ENCODE measurements around the gene VPS72. TPM values are rescaled to one million over a fixed set of nuclear protein-coding genes. Genes with fewer than 3 reads are reported as not detected.

VPS72 gene
- polyA plus RNA-seq, 1 donor (not counting 4 experiments of a cell fraction or from before 2014, with no cell fraction given), result 69.9 TPM

- peaks cover 18% of the 10 kb centered on the region for H3K79me2 ChIP-seq (ENCODE audit: control insufficient read depth, insufficient read depth, low read length)
- TF ChIP-seq CTCF (optimal IDR thresholded peaks at IDR 0.05 in 1 of 3, IDR thresholded peaks at IDR 0.05 in 1 of 3, conservative IDR thresholded peaks at IDR 0.05 in 1 of 3; ENCODE audit: extremely low read depth in 1 of 3, insufficient read depth in 2 of 3, low read length in 3 of 3) (no peak), EZH2 (IDR thresholded peaks at IDR 0.05; ENCODE audit: low read length) (no peak)
- DNase-seq (ENCODE audit: low read depth, low spot score) (no peak), FAIRE-seq (peak; percentile 52)
- H2AFZ ChIP-seq (ENCODE audit: control insufficient read depth, low read length), result peak overlapping the region; percentile 88
- no peaks in the 10 kb centered on the region for H3K27me3 ChIP-seq (ENCODE audit: control insufficient read depth, extremely low read depth, insufficient read depth, low read length)
- H3K4me2 ChIP-seq (ENCODE audit: control insufficient read depth, extremely low read depth, insufficient read depth, low read depth, low read length), result peak overlapping the region; percentile 96
- peak overlapping the region; percentile 55 for H3K27ac ChIP-seq (ENCODE audit: control insufficient read depth, insufficient read depth, low read length)
- H3K4me3 ChIP-seq (ENCODE audit: control insufficient read depth in 2 of 3, extremely low read depth in 1 of 3, insufficient read depth in 2 of 3, low read depth in 1 of 3, low read length in 3 of 3), result peak overlapping the region; percentile 65 to 94 (median 68)
- H3K36me3 ChIP-seq (ENCODE audit: control insufficient read depth in 2 of 2, extremely low read depth in 1 of 2, insufficient read depth in 2 of 2, low read length in 2 of 2), result peaks cover 3 to 15% of the 10 kb centered on the region in 2 experiments
- H4K20me1 ChIP-seq (ENCODE audit: control insufficient read depth, extremely low read depth, insufficient read depth, low read length), result no peaks in the 10 kb centered on the region
- peak overlapping the region; percentile 88 for H3K9ac ChIP-seq (ENCODE audit: control insufficient read depth, extremely low read depth, insufficient read depth, low read length)
- peaks cover 12% of the 10 kb centered on the region for H3K4me1 ChIP-seq (ENCODE audit: control insufficient read depth, extremely low read depth, insufficient read depth, low read length)
- H3K9me3 ChIP-seq (ENCODE audit: control insufficient read depth, low read depth, low read length), result no peaks in the 10 kb centered on the region
- H3K9me1 ChIP-seq (ENCODE audit: control insufficient read depth, extremely low read depth, insufficient read depth, low read length), result peaks cover 2% of the 10 kb centered on the region
- dilution Hi-C loops (cut with MboI; ENCODE audit: extremely low pct_ligation_motif_present, low sequenced_read_pairs), result no loop called here
Observed at GRCh38 chr1:151165281-151165737, 24.7 kb downstream of the VPS72 start.

DNA sequence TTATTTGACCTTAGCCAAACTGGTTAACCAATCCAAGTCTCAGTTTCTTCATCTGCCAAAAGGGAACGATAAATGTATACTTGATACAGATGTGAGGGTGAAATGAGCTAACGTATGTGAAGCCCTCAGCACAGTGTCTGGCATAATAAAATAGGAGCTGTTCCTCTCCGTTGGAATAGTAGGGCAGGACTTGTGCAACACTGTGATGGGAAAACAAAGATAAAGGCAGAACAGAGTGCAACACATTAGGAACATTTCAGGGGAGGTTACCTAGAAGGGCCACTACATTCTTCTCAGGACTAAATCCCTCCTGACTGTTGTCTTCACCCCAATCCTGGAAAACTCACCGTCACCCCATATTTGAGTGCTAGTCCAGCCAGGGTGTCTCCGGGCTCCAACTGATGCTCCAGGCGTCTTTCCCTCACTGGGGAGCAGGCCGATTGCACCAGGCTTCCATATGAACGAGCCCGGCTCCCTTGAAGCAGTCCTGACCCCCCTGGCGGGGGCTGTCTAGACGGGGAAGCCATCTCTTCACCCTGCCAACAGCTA is 25.2 kb downstream of the VPS72 start:
- Histone ChIP-seq H3K9me3 (ENCODE audit: control insufficient read depth, low read depth, low read length) (no peaks in the 10 kb centered on the region), H3K36me3 (ENCODE audit: control insufficient read depth in 2 of 2, extremely low read depth in 1 of 2, insufficient read depth in 2 of 2, low read length in 2 of 2) (peaks cover 3 to 16% of the 10 kb centered on the region in 2 experiments), H3K27me3 (ENCODE audit: control insufficient read depth, extremely low read depth, insufficient read depth, low read length) (no peaks in the 10 kb centered on the region), H3K4me1 (ENCODE audit: control insufficient read depth, extremely low read depth, insufficient read depth, low read length) (peaks cover 12% of the 10 kb centered on the region), H3K4me2 (ENCODE audit: control insufficient read depth, extremely low read depth, insufficient read depth, low read depth, low read length) (peak overlapping the region; percentile 96), H3K9me1 (ENCODE audit: control insufficient read depth, extremely low read depth, insufficient read depth, low read length) (peaks cover 2% of the 10 kb centered on the region), H2AFZ (ENCODE audit: control insufficient read depth, low read length) (peak overlapping the region; percentile 88), H3K9ac (ENCODE audit: control insufficient read depth, extremely low read depth, insufficient read depth, low read length) (peak overlapping the region; percentile 88), H3K27ac (ENCODE audit: control insufficient read depth, insufficient read depth, low read length) (peak overlapping the region; percentile 55), H4K20me1 (ENCODE audit: control insufficient read depth, extremely low read depth, insufficient read depth, low read length) (no peaks in the 10 kb centered on the region), H3K4me3 (ENCODE audit: control insufficient read depth in 2 of 3, extremely low read depth in 1 of 3, insufficient read depth in 2 of 3, low read depth in 1 of 3, low read length in 3 of 3) (peak overlapping the region; percentile 65 to 94 (median 68)), H3K79me2 (ENCODE audit: control insufficient read depth, insufficient read depth, low read length) (peaks cover 18% of the 10 kb centered on the region)
- dilution Hi-C loops (cut with MboI; ENCODE audit: extremely low pct_ligation_motif_present, low sequenced_read_pairs), result no loop called here
- FAIRE-seq (no peak), DNase-seq (ENCODE audit: low read depth, low spot score) (no peak)
- TF ChIP-seq EZH2 (IDR thresholded peaks at IDR 0.05; ENCODE audit: low read length) (no peak), CTCF (optimal IDR thresholded peaks at IDR 0.05 in 1 of 3, IDR thresholded peaks at IDR 0.05 in 1 of 3, conservative IDR thresholded peaks at IDR 0.05 in 1 of 3; ENCODE audit: extremely low read depth in 1 of 3, insufficient read depth in 2 of 3, low read length in 3 of 3) (no peak)

All from keratinocyte (primary cell).